ENCODE data around the gene ACHE.
"Not testable (repeated sequence)": the region's sequence is repeated elsewhere in the genome, so short reads cannot be mapped to it uniquely, and the experiment has no call there.

ACHE gene

GRCh38 chr7:100895701-100895955, at the start of gene ACHE:
Gene ACHE (minus strand): TSS chr7:100895888. CDS start chr7:100894232, 1,656 bp downstream.
- in situ Hi-C loops (cut with MboI; ENCODE audit: low sequenced_read_pairs) = loop anchor here (25.0 kb wide), 1 partner anchor 392 kb away; no protein-coding TSS in a partner anchor

- in situ Hi-C loops (cut with MboI; ENCODE audit: low sequenced_read_pairs) = no loop called here
Measured at GRCh38 chr7:100944138-100944537, 48.5 kb upstream of the ACHE start.

GRCh38 chr7:100943693-100944092, 48.0 kb upstream of the ACHE start:
- in situ Hi-C loops (cut with MboI; ENCODE audit: low sequenced_read_pairs) = no loop called here

GRCh38 chr7:100942045-100942774, 46.5 kb upstream of the ACHE start:
- in situ Hi-C loops (cut with MboI; ENCODE audit: low sequenced_read_pairs) = no loop called here

GRCh38 chr7:100936167-100936566, 40.5 kb upstream of the ACHE start:
- in situ Hi-C loops (cut with MboI; ENCODE audit: low sequenced_read_pairs) = not testable (repeated sequence)

- in situ Hi-C loops (cut with MboI; ENCODE audit: low sequenced_read_pairs) = not testable (repeated sequence)
Measured at GRCh38 chr7:100935381-100935780, 39.7 kb upstream of the ACHE start.

- in situ Hi-C loops (cut with MboI; ENCODE audit: low sequenced_read_pairs) = no loop called here
Measured at GRCh38 chr7:100933734-100934133, 38.0 kb upstream of the ACHE start.

- in situ Hi-C loops (cut with MboI; ENCODE audit: low sequenced_read_pairs) = no loop called here
Measured at GRCh38 chr7:100929808-100930174, 34.1 kb upstream of the ACHE start.

GRCh38 chr7:100923616-100924015, 27.9 kb upstream of the ACHE start:
- in situ Hi-C loops (cut with MboI; ENCODE audit: low sequenced_read_pairs) = not testable (repeated sequence)

GRCh38 chr7:100921039-100921438, 25.4 kb upstream of the ACHE start:
- in situ Hi-C loops (cut with MboI; ENCODE audit: low sequenced_read_pairs) = no loop called here

GRCh38 chr7:100919779-100920437, 24.2 kb upstream of the ACHE start:
- in situ Hi-C loops (cut with MboI; ENCODE audit: low sequenced_read_pairs) = not testable (repeated sequence)

- in situ Hi-C loops (cut with MboI; ENCODE audit: low sequenced_read_pairs) = not testable (repeated sequence)
Measured at GRCh38 chr7:100919335-100919734, 23.6 kb upstream of the ACHE start.

- in situ Hi-C loops (cut with MboI; ENCODE audit: low sequenced_read_pairs) = no loop called here
Measured at GRCh38 chr7:100914879-100915447, 19.3 kb upstream of the ACHE start.

- in situ Hi-C loops (cut with MboI; ENCODE audit: low sequenced_read_pairs) = no loop called here
Measured at GRCh38 chr7:100914208-100914878, 18.7 kb upstream of the ACHE start.

- in situ Hi-C loops (cut with MboI; ENCODE audit: low sequenced_read_pairs) = no loop called here
Measured at GRCh38 chr7:100911484-100911883, 15.8 kb upstream of the ACHE start.

GRCh38 chr7:100910443-100910842, 14.8 kb upstream of the ACHE start:
- in situ Hi-C loops (cut with MboI; ENCODE audit: low sequenced_read_pairs) = not testable (repeated sequence)

GRCh38 chr7:100908512-100908911, 12.8 kb upstream of the ACHE start:
- in situ Hi-C loops (cut with MboI; ENCODE audit: low sequenced_read_pairs) = no loop called here

GRCh38 chr7:100902638-100903037, 7.0 kb upstream of the ACHE start:
- in situ Hi-C loops (cut with MboI; ENCODE audit: low sequenced_read_pairs) = no loop called here

GRCh38 chr7:100901921-100902332, 6.2 kb upstream of the ACHE start:
- in situ Hi-C loops (cut with MboI; ENCODE audit: low sequenced_read_pairs) = no loop called here

- in situ Hi-C loops (cut with MboI; ENCODE audit: low sequenced_read_pairs) = no loop called here
Measured at GRCh38 chr7:100900978-100901377, 5.3 kb upstream of the ACHE start.

GRCh38 chr7:100899432-100899831, 3.7 kb upstream of the ACHE start:
- in situ Hi-C loops (cut with MboI; ENCODE audit: low sequenced_read_pairs) = loop anchor here (25.0 kb wide), 1 partner anchor 388 kb away; no protein-coding TSS in a partner anchor

Data from HL-60/S4 treated with phorbol 12-myristate 13-acetate at 8.2 ng/mL for 4 days and 3 days (cell line).